Measurements from ENCODE around the gene RIPPLY3. TPM values are rescaled to one million over a fixed set of nuclear protein-coding genes. Genes with fewer than 3 reads are reported as not detected.

RIPPLY3 gene
- total RNA-seq, 1 donor from 2014 or later = not detected

- H2AFZ ChIP-seq (ENCODE audit: low read depth, low read length) = no peak overlapping the region
- DNase-seq (ENCODE audit: low read depth) = no peak
- H3K9ac ChIP-seq (ENCODE audit: low read length) = no peak overlapping the region
- Mint-ChIP-seq H3K27me3 (ENCODE audit: low read depth, unreplicated experiment) (no peaks in the 10 kb centered on the region), H3K36me3 (ENCODE audit: low read depth, unreplicated experiment) (peaks cover 20% of the 10 kb centered on the region), H3K27ac (ENCODE audit: unreplicated experiment) (no peak overlapping the region), H3K4me1 (ENCODE audit: low read depth, unreplicated experiment) (peaks cover 6% of the 10 kb centered on the region), H3K4me3 (ENCODE audit: unreplicated experiment) (no peak overlapping the region), H3K9me3 (ENCODE audit: unreplicated experiment) (peaks cover 3% of the 10 kb centered on the region)
- H3K79me2 ChIP-seq (ENCODE audit: insufficient read depth, low read length) = peaks cover 10% of the 10 kb centered on the region
- H3K27me3 ChIP-seq (ENCODE audit: insufficient read depth, low read length) = no peaks in the 10 kb centered on the region
- H4K20me1 ChIP-seq (ENCODE audit: insufficient read depth, low read length) = no peaks in the 10 kb centered on the region
- FAIRE-seq = no peak
- H3K9me3 ChIP-seq (ENCODE audit: insufficient read depth, low read depth, low read length) = no peaks in the 10 kb centered on the region
- peaks cover 6% of the 10 kb centered on the region for H3K36me3 ChIP-seq (ENCODE audit: insufficient read depth, low read length)
- no peak overlapping the region for H3K4me3 ChIP-seq (ENCODE audit: insufficient read depth, low read depth, low read length)
- TF ChIP-seq, protein P1, sequence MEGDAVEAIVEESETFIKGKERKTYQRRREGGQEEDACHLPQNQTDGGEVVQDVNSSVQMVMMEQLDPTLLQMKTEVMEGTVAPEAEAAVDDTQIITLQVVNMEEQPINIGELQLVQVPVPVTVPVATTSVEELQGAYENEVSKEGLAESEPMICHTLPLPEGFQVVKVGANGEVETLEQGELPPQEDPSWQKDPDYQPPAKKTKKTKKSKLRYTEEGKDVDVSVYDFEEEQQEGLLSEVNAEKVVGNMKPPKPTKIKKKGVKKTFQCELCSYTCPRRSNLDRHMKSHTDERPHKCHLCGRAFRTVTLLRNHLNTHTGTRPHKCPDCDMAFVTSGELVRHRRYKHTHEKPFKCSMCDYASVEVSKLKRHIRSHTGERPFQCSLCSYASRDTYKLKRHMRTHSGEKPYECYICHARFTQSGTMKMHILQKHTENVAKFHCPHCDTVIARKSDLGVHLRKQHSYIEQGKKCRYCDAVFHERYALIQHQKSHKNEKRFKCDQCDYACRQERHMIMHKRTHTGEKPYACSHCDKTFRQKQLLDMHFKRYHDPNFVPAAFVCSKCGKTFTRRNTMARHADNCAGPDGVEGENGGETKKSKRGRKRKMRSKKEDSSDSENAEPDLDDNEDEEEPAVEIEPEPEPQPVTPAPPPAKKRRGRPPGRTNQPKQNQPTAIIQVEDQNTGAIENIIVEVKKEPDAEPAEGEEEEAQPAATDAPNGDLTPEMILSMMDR (IDR thresholded peaks at IDR 0.05; ENCODE audit: insufficient read depth, low read depth, low read length) = no peak
- no peak for TF ChIP-seq EZH2 (IDR thresholded peaks at IDR 0.05; ENCODE audit: insufficient read depth, low read length)
- H3K27ac ChIP-seq (ENCODE audit: low read depth, low read length) = no peak overlapping the region
- no peaks in the 10 kb centered on the region for H3K4me1 ChIP-seq (ENCODE audit: insufficient read depth, low read length)
- H3K4me2 ChIP-seq (ENCODE audit: low read length) = no peak overlapping the region
These were observed 45.7 kb upstream of the RIPPLY3 start for GRCh38 chr21:36960676-36961284.

DNA sequence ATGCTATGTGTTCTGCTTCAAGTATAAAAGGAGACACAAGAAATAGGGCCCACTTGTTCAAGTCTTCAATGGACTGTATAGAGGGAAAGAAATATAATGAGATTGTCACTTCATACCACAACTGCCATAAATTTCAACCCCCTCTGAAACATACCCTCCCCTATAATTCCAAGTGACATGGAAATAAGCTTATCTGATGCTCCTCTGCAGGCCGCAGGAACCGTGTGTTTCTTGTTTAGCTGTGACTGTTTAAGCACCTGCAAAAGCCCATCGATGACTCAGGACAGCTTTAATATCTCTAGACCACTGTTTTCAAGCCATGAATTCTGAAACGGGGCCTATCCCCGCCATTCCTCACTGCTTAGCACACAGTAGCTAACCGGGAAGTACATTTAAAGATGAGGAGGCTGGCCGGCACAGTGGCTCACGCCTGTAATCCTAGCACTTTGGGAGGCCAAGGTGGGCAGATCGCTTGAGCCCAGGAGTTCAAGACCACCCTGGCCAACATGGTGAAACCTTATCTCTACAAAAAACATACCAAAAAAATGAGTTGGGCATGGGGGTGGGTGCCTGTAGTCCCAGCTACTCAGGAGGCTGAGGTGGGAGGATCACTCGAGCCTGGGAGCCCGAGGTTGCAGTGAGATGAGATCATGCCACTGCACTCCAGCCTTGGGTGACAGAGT, 44.3 kb upstream of the RIPPLY3 start:
- peaks cover 17% of the 10 kb centered on the region for H3K36me3 Mint-ChIP-seq (ENCODE audit: low read depth, unreplicated experiment)
- no peaks in the 10 kb centered on the region for H3K27me3 Mint-ChIP-seq (ENCODE audit: low read depth, unreplicated experiment)
- Histone ChIP-seq H3K27ac (ENCODE audit: low read depth, low read length) (no peak overlapping the region), H4K20me1 (ENCODE audit: insufficient read depth, low read length) (no peaks in the 10 kb centered on the region), H3K4me2 (ENCODE audit: low read length) (no peak overlapping the region), H2AFZ (ENCODE audit: low read depth, low read length) (no peak overlapping the region), H3K4me3 (ENCODE audit: insufficient read depth, low read depth, low read length) (no peak overlapping the region), H3K27me3 (ENCODE audit: insufficient read depth, low read length) (no peaks in the 10 kb centered on the region), H3K9me3 (ENCODE audit: insufficient read depth, low read depth, low read length) (no peaks in the 10 kb centered on the region), H3K36me3 (ENCODE audit: insufficient read depth, low read length) (peaks cover 6% of the 10 kb centered on the region), H3K79me2 (ENCODE audit: insufficient read depth, low read length) (peaks cover 10% of the 10 kb centered on the region), H3K9ac (ENCODE audit: low read length) (no peak overlapping the region), H3K4me1 (ENCODE audit: insufficient read depth, low read length) (no peaks in the 10 kb centered on the region)
- no peak overlapping the region for H3K27ac Mint-ChIP-seq (ENCODE audit: unreplicated experiment)
- TF ChIP-seq EZH2 (IDR thresholded peaks at IDR 0.05; ENCODE audit: insufficient read depth, low read length) = no peak
- TF ChIP-seq, protein P1 (IDR thresholded peaks at IDR 0.05; ENCODE audit: insufficient read depth, low read depth, low read length) = no peak
- peaks cover 3% of the 10 kb centered on the region for H3K9me3 Mint-ChIP-seq (ENCODE audit: unreplicated experiment)
- FAIRE-seq (no peak), DNase-seq (ENCODE audit: low read depth) (no peak)
- H3K4me3 Mint-ChIP-seq (ENCODE audit: unreplicated experiment) = no peak overlapping the region
- peaks cover 6% of the 10 kb centered on the region for H3K4me1 Mint-ChIP-seq (ENCODE audit: low read depth, unreplicated experiment)

GRCh38 chr21:36964398-36964797, 42.1 kb upstream of the RIPPLY3 start:
- H3K4me3 Mint-ChIP-seq (ENCODE audit: unreplicated experiment) = no peak overlapping the region
- peaks cover 6% of the 10 kb centered on the region for H3K4me1 Mint-ChIP-seq (ENCODE audit: low read depth, unreplicated experiment)
- no peak overlapping the region for H3K27ac ChIP-seq (ENCODE audit: low read depth, low read length)
- H3K27me3 ChIP-seq (ENCODE audit: insufficient read depth, low read length) = no peaks in the 10 kb centered on the region
- TF ChIP-seq, protein P1 (IDR thresholded peaks at IDR 0.05; ENCODE audit: insufficient read depth, low read depth, low read length) = no peak
- no peak for TF ChIP-seq EZH2 (IDR thresholded peaks at IDR 0.05; ENCODE audit: insufficient read depth, low read length)
- peaks cover 10% of the 10 kb centered on the region for H3K79me2 ChIP-seq (ENCODE audit: insufficient read depth, low read length)
- H2AFZ ChIP-seq (ENCODE audit: low read depth, low read length) = no peak overlapping the region
- no peak overlapping the region for H3K4me3 ChIP-seq (ENCODE audit: insufficient read depth, low read depth, low read length)
- H3K4me2 ChIP-seq (ENCODE audit: low read length) = no peak overlapping the region
- H3K9me3 Mint-ChIP-seq (ENCODE audit: unreplicated experiment) = peaks cover 3% of the 10 kb centered on the region
- H4K20me1 ChIP-seq (ENCODE audit: insufficient read depth, low read length) = no peaks in the 10 kb centered on the region
- H3K9me3 ChIP-seq (ENCODE audit: insufficient read depth, low read depth, low read length) = no peaks in the 10 kb centered on the region
- H3K9ac ChIP-seq (ENCODE audit: low read length) = no peak overlapping the region
- H3K36me3 ChIP-seq (ENCODE audit: insufficient read depth, low read length) = peaks cover 6% of the 10 kb centered on the region
- H3K4me1 ChIP-seq (ENCODE audit: insufficient read depth, low read length) = no peaks in the 10 kb centered on the region
- no peak for FAIRE-seq
- H3K27ac Mint-ChIP-seq (ENCODE audit: unreplicated experiment) = no peak overlapping the region
- peaks cover 13% of the 10 kb centered on the region for H3K36me3 Mint-ChIP-seq (ENCODE audit: low read depth, unreplicated experiment)
- DNase-seq (ENCODE audit: low read depth) = no peak
- H3K27me3 Mint-ChIP-seq (ENCODE audit: low read depth, unreplicated experiment) = no peaks in the 10 kb centered on the region
